NCI-H2227 (cell line): ENCODE results near the gene ZNF76.

Experiments used
- DNase-seq: peaks from one replicate; lab custom pipeline; 2025; ENCODE audit not compliant: unreplicated experiment; lab: John Stamatoyannopoulos, UW

ZNF76 gene

DNA sequence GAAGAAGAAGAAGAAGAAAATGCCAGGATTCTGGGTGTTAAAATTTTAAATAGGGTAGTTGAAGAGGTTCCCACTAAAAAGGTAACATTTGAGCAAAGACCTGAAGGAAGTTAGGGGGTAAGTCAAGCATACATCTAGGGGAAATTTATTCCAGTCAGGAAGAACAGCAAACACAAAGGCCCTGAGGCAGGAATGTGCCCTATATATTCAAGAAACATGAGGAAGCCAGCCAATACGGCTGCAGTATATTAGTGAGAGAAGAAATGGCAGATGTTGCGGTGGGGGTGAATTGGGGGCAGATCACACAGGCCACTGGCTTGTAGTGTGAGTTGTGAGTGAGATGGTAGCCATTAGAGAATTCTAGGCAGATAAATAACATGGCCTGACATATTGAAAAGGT, 6.0 kb downstream of the ZNF76 start:
- DNase-seq: no peak

DNA sequence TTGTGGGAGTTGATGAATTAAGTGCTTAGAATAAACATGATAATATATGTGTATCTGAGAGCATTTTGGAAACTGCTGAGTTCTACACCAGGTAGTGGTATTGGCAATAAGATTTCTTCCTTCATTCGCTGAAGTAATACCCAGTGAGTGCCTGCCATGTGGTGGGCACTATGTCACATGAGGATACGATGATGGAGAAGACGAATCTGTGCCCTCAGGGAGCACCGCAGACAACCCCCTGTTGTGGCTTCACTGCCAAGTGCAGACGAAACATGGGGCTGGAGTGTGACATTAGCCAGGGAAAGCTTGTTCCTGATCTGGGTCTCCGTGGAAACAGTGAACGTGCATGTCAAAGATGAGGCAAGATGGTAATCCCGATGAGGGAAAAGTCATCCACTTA, 7.9 kb downstream of the ZNF76 start:
- DNase-seq: no peak

DNA sequence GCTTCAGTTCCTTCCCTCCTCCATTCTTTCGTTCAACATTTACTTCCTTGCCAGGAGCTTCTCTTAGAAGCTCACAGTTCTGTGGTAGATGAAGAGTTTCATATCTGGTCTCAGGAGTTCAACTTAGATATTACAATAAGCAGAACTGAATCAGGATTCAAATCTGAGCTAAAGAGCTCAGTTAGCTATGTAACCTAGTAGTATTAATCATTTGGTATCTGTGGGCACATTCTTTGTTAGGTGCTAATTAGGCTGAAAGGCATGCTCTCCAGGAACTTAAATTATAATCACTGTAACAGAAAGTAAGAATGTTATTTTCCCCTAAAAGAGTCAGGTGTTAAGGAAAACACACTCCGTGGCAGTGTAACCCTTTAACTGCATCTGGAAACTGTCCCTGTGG, 8.4 kb downstream of the ZNF76 start:
- DNase-seq: no peak

DNA sequence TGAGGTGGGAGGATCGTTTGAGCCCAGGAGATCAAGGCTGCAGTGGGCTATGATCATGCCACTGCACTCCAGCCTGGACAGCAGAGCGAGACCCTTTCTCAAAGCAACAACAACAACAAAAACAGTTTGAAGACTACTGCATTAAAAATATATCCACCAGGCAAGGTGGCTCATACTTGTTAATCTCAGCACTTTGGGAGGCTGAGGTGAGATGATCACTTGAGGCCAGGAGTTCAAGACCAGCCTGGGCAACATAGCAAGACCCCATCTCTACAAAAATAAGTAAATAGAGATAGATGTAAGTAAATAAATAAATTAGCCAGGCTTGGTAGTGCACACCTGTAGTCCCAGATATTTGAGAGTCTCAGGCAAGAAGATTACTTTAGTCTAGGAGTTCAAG, 12.5 kb downstream of the ZNF76 start:
- DNase-seq: no peak

DNA sequence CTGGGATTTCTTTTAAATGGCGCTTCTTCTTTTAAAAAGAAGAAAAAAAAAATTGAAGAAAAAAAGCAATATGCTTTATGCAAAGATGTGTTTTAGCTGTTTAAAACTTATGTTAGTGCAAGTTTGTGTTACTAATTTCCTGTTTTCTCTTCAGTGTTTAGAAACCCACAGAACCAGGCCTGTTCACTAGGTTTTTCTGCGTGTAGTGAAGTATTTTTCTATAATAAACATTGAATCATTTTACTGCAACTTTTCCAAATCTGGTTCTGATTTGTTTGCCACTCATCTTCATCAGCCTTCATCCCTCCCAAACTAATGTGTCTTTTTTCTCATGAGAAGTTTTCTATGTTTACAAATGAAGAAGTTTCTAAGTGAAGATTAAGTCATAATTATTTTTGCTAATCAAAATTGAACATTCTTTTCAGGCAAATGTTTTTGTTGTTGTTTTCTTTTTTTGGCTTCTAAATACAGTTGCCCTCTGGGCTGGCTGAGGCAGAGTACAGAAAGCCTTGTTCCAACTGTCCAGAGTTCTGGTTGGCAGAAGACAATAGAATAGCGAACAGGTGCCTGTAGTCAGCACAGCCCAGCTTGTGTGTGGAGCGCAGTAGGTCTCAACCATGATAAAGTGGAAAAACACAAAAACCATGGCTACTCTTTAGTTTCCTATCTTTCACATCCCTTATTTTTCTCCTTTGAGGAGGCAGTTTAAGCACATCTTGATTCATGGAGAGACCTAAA, 14.5 kb downstream of the ZNF76 start:
- no peak for DNase-seq

DNA sequence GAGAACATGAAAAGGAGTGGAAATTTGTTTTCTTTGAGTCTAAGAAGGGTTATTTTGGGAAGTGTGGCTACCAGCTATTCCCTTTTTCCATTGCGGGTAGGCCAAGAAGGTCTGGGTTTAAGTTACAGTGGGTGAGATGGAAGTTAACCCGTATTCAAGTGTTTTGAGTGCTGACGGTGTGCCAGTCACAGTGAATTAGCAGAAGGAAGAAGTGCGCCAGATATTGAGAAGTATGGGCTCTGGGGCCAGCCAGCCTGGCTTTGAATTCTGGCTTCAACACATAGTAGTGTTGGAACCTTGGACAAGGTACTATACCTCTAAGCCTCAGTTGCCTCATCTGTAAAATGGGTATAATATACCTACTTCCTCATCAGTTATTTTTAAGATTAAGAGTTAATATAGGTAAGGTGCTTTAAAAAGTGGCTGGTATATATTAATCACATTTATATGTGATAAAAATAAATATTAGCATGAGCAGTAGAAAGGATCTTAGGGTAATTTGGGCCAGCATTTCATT, 16.3 kb downstream of the ZNF76 start:
- DNase-seq: no peak

DNA sequence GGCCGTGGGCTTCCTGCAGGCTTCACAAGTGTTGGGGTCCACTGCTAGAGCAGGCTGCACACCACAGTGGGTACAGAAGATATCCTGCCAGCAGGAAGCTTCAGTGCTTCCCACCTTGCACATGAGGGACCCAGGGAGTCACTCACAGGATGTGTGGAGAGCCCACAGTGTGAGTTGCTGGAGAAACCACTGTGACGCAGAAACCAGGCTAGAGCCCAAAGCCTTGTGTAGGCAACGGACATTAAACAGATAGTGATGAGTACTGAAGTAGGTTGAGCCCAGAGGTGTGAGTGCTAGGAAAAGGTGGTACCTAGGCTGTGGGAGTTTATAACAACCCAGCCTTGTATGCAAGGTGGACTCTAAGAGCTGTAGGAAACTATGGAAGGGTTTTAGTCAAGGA, 19.2 kb downstream of the ZNF76 start:
- no peak for DNase-seq

DNA sequence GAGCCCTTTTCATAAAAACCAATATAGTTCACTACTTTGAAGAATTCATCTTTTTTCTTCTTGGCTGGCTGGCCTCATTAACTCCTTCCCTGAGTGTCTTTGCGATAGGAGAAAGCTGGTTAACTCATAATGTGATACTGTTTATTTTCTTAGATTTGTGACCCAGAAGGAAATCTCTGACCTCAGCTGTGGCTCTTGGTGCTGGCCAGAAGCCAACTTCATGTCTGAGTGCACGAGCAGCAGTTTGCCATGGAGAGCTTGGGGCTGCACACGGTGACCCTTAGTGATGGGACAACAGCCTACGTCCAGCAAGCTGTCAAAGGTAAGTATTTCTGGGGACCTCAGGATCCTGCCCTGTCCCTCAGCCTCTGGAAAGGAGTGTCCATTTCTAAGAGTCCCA, 21.4 kb downstream of the ZNF76 start:
- no peak for DNase-seq

DNA sequence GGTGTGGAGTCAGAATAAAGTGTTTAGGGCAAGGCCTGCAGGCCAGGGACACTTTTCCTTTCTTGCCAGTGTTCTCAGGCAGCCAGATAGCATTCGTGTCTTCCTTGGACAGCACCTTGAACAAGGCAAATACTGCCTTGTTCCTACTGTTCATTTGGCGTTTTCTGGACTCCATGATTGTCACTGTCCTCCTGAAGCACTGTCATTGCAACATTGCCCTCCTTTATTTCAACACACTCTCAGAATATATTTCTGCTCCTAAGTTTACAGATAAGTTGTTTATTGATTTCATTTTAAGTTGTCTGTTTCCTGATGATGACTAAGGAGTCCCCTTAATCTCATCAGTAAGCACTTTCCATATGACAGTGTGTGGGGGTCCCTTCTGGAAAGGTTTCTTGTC, 22.9 kb downstream of the ZNF76 start:
- no peak for DNase-seq

DNA sequence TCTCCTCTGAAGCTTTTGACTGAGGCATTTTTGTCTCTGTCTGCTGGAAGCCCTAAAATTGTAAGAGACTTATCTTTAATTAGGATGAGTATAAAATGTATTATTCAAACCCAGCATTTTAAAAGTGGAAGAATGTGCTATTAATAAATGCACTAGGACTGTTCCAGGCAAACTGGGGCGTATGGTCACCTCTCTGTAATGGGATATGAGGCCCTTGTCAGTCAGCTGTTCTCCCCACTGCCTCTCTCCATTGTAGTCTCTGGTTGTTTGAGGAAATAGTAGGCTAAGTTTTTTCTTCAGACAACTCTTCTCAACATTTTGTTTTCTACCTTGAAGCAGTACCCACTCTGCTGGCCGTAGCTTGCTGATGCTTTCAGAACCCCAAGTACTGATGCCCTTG, 23.8 kb downstream of the ZNF76 start:
- no peak for DNase-seq

DNA sequence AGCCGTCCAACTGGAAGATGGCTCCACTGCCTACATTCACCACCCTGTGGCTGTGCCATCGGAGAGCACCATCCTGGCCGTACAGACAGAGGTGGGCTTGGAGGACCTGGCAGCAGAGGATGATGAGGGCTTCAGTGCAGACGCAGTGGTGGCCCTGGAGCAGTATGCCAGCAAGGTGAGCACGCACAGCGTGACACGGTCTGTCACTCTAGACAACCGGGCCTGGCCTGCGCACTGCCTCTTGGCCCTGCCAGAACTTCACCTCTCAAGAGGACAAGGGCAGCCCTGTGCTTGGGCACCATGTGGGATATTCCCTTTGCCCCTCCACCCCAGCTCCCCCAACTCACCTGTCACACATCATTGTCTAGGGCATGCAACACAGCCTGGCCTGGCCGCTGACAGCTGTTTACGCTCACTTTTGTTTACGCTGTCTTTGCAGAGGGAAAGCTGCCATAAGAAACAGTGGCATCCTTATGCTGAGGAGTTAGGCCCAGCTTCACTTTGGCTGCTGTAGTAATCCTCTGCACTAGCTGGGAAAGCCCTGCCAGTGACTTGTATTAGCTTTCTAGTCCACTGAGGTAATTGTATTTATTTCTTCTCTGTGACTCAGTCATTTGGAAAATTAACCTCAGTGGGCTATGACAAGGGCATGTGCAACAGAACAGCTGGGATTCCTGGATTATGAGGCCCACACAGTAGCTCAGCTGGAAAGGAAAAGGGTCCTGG, 28.3 kb downstream of the ZNF76 start:
- no peak for DNase-seq

DNA sequence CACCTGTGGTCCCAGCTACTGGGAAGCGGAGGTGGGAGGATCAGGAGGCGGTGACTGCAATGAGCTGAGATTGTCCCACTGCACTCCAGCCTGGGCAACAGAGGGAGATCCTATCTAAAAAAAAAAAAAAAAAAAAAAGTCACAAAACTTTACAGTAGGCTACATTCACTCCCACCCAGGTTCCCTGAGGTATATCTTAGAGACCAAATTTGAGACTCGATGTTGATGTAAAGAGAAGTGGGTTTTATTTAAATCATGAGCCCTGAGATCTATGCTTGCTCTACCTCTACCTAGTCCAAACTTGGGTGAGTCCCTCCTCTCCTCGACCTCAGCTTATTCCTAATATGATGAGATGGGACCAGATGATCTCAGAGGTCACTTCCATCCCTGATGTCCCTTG, 29.3 kb downstream of the ZNF76 start:
- no peak for DNase-seq

DNA sequence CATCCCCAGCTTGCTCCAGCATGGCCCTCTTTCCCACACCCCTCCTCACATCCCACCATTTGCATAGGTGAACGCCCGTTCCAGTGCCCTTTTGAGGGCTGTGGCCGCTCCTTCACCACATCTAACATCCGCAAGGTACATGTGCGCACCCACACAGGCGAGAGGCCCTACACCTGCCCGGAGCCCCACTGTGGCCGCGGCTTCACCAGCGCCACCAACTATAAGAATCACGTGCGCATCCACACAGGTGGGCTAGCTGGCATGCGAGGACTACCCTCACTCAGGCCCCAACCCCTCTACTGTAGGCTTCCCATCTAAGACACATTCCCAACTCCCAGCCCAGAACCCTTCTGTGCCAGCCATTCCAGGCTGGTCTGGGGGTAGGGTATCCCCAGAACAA, 32.0 kb downstream of the ZNF76 start:
- DNase-seq: no peak

DNA sequence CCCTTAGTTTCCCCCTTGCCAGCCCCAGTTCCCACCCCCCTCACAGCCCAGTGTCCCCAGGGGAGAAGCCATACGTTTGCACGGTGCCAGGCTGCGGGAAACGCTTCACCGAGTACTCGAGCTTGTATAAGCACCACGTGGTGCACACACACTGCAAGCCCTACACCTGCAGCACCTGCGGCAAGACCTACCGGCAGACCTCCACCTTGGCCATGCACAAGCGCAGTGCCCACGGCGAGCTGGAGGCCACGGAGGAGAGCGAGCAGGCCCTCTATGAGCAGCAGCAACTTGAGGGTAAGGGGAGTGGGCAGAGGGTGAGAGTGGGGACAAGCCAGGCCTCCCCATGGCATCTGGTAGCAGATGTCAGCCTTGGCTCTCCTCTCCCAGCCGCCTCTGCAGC, 33.0 kb downstream of the ZNF76 start:
- DNase-seq: no peak

DNA sequence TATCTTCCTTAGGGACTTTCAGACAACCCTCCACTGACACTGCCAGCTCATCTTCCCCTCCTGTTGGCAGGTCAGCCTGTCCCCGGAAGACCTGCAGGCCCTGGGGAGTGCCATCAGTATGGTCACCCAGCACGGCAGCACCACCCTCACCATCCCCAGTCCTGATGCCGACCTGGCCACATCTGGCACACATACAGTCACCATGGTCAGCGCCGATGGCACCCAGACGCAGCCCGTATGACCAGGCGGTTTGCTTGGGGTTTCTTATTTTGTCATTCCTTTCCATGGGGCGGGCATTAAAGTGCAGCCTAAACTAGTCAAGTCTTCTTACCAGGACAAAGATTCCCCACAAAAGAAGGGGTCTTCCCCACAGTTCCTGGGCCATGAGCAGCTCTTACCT, 34.1 kb downstream of the ZNF76 start:
- DNase-seq: no peak

DNA sequence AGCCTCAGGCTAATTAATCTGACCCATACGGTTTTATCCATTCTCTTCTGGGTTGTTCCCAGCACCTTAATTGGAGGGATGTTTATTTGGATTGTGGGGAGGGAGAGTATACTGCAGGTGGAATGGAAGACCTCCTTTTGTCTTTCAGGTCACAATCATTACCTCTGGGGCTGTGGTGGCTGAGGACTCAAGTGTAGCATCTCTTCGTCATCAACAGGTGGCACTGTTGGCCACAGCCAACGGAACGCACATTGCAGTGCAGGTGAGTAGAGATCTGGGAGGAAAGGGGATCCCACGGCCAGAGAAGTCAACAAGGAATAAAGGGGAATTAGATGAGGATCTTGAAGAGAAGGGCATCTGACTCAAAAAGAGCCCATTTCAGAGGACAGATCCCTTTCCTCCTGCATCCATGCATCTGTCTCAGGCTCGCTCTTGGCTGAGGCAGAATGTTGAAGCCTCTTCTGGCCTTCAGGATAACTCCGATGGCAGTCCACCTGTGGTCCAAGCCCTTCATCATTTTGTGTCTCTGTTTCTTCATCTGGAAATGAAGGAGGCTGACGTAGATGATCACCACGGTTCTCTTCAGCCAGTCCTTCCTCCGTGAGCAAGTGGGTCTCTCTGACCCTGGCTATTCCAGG, 34.9 kb downstream of the ZNF76 start:
- peak; percentile 72 for DNase-seq

DNA sequence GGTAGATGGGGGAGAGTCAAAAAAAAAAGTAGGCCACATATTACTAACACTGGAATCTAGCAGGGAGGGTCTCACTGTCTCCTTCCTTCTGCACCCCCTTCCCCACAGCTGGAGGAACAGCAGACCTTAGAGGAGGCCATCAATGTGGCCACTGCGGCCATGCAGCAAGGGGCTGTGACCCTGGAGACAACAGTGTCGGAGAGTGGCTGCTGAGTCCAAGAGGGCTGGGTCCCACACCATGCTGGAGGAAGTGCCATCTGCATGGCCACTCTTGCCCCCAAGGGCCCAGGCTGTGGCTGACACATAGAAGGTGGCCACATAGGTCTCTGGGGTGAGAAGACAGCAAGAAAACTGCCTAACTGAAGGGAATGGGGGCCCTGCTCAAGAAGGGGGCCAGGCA, 35.5 kb downstream of the ZNF76 start:
- DNase-seq: no peak

DNA sequence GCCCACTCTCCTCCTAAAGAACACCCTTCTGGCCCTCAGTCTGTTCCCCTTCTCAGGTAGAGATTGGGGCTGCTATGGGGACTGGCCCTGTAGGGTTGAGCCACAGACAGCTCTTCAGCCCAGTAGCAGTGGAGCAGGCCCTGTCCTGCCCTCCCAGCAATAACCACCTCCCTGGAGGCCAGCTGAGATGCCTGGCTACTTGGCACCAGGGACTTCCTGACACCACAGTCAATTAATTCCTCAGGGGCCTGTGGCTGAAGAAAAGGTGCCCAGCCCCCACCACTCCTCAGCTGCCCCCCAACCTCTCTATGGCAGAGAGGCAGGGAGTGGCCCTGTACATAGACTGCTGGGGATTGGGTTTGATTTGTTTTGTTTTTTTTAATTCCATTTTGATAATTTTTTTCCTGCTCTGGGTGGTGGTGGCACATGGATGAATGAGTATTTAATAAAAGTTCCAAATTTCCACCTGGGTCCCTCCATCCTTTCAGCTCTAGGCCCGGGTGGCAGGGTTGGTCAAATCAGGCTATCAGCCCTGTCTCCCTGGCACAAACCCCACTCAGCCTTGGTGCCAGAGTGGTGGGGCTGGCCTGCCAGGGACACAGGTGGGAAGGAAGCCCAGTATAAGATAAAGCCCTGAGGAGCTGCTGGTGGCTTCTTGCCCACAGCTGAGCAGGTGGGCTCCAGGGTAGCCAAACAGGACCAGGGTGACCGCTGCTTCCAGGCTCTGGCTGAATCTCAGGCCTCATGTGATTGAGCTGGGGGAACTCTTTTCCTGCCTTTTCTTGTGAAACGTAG, 36.2 kb downstream of the ZNF76 start:
- no peak for DNase-seq

DNA sequence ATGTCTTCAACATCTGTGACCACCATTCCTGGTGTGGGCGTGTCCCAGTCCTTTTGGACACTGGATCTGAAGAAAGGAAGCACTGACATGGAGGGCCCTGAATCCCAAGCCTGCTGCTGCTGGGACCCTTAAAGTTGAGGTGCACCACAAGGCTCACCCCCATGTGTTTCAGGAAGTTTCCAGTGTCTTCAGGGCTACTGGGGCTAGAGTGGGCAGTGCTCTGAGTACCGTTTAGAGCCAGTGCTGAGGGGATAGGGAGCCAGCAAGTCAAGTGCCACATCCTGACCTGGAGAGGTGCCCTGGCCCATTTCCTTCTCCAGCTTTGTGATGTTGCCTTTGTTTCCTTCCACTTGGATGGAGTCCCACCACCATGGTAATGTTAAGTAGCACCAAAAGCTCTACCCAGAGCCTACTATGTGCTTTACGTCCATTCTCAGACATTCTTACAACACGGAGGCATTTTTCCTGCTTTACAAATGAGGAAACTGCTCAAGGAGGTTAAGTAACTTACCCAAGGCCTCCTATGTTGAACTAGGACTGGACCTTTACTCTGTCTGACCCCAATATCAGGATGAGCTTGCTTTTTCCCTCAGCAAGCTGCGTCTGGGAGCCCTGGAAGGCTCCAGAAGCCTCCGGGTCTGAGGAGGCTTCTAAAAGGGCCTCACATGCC, 37.5 kb downstream of the ZNF76 start:
- no peak for DNase-seq

DNA sequence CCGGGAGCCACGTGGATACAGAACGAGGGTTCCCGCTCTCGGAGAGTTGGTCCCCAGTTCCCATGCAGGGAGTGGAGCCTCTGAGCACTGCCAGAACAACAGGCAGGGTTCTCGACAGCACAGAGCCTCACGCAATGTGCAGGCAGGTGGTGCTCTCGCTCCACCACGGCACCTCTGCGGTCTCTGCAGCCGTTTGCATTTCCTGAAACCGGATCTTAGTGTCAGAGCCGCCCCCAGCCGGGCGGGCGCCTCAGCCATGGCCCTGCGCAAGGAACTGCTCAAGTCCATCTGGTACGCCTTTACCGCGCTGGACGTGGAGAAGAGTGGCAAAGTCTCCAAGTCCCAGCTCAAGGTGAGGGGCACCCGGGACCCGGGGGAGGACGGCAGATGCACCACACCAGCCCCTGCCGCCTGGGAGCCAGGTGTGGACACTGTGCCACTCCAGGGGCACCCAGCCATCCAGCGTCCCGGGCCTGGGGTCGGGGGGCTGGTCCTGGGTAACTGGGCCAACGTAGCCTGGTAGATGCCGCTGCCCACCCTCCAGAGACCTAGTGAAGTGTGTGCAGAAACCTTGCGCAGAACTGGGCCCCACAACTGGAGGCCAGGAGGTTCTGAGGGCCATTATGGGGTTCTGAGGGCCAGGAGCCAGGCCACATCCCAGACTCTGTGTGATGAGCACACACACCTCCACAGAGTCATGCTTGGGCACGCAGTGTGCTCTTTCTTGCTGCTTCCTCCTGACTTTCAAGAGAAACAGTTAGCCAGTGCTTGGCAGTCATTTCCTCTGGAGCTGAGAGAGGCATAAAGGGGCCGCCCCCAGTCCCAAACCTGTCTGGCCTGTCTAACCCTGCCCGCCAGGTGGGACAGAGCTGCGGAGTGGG, 38.3 kb downstream of the ZNF76 start, which contains the start of gene DEF6:
Gene DEF6 (plus strand): TSS at position 218 of the 881 bp plus-strand sequence. CDS start 39 bp downstream, at position 257.
- DNase-seq: peak; percentile 84
